K562 (cell line): ENCODE results near the gene SMG9. TPM values are rescaled to one million over a fixed set of nuclear protein-coding genes. Genes with fewer than 3 reads are reported as not detected.
A peak's percentile ranks its signal among the peaks of the same experiment; 100 is the strongest.

Source experiments
- ATAC-seq: fragments of 200-7000 bp; cut with Tn5 transposase; 3 replicates; pipeline ENCODE4 v1.9.1; 2020; ENCODE audit warnings: moderate library complexity
- BruUV-seq: library from RNA; stranded (reverse); fragments of 400-500 nt; replicated peaks from 2 replicates; lab custom pipeline; 2021; lab: Mats Ljungman, UMichigan
- CTCF ChIA-PET: fragments of 300-600 bp; formaldehyde crosslinking; extraction: SDS; loops from one replicate; lab custom pipeline; 2021; ENCODE audit warnings: low intra/inter-chr PET ratio; lab: Yijun Ruan, JAX
- POLR2A ChIA-PET: fragments of 300-600, 350-650 bp; sonication (Branson Sonifier 250); formaldehyde crosslinking; extraction: SDS; loops from one replicate; lab custom pipeline; 2021; ENCODE audit warnings: antibody characterized with exemption, inconsistent platforms; lab: Yijun Ruan, JAX
- DNase-seq, 4 experiments: peaks; one replicate each; pipeline versions ENCODE4 v3.0.0 to v3.0.0-alpha.2; 2011 to 2018; ENCODE audit warnings: low spot score in 3 of 4, mixed read lengths in 3 of 4; ENCODE audit errors: extremely low read depth in 1 of 4
- FAIRE-seq: peaks from 2 replicates; lab custom pipeline; 2011; peaks lifted over from hg19 to GRCh38; lab: Jason Lieb, UNC
- H2AFZ ChIP-seq: 2 replicates; pipeline ENCODE4 v1.6.0; 2011; ENCODE audit warnings: low read depth, low read length, control low read depth, inconsistent platforms
- H3K27ac ChIP-seq: fragments of 200-600 bp; 3 replicates; pipeline ENCODE4 v1.8.0; 2011; ENCODE audit warnings: low read depth, mild to moderate bottlenecking, control low read depth, inconsistent platforms, low read length, moderate library complexity, mixed read lengths; ENCODE audit errors: extremely low read depth
- H3K27me3 ChIP-seq, 2 experiments: fragments of 300-600 bp in 1 of 2; 2 replicates in 1 of 2; 3 replicates in 1 of 2; pipeline versions ENCODE4 v1.6.0 to v1.8.0; 2011; ENCODE audit warnings: inconsistent platforms in 2 of 2, low read length in 2 of 2, mild to moderate bottlenecking in 1 of 2, mixed read lengths in 1 of 2, moderate library complexity in 1 of 2; ENCODE audit not compliant: control insufficient read depth in 2 of 2, insufficient read depth in 2 of 2
- H3K36me3 ChIP-seq: fragments of 300-600 bp; 3 replicates; pipeline ENCODE4 v1.8.0; 2011; ENCODE audit warnings: mild to moderate bottlenecking, low read length, inconsistent platforms; ENCODE audit not compliant: control insufficient read depth, insufficient read depth
- H3K4me1 ChIP-seq, 2 experiments: fragments of 200-600 bp in 1 of 2; replicated peaks in 1 of 2; 2 replicates in 1 of 2; 3 replicates in 1 of 2; pipeline versions ENCODE4 v1.5.1 to v1.8.0; 2011; ENCODE audit warnings: inconsistent platforms in 2 of 2, low read length in 2 of 2, mild to moderate bottlenecking in 1 of 2, mixed read lengths in 1 of 2, moderate library complexity in 1 of 2; ENCODE audit not compliant: control insufficient read depth in 2 of 2, insufficient read depth in 2 of 2
- H3K4me2 ChIP-seq: 2 replicates; pipeline ENCODE4 v1.6.1; 2011; ENCODE audit warnings: low read length, control low read depth, inconsistent platforms, mixed read lengths; ENCODE audit not compliant: insufficient read depth
- H3K4me3 ChIP-seq: fragments of 200-600 bp; sonication (generic), shearing (Covaris generic); 2 replicates; pipeline ENCODE4 v1.5.1; 2016; ENCODE audit warnings: control low read depth, inconsistent platforms
- H3K79me2 ChIP-seq: fragments of 200-600 bp; 3 replicates; pipeline ENCODE4 v1.8.0; 2011; ENCODE audit warnings: low read length, inconsistent platforms; ENCODE audit not compliant: control insufficient read depth, insufficient read depth
- H3K9ac ChIP-seq, 2 experiments: 2 replicates each; pipeline versions ENCODE4 v1.6.0 to v1.6.1; 2011; ENCODE audit warnings: low read depth in 2 of 2, low read length in 2 of 2, control low read depth in 1 of 2, inconsistent platforms in 1 of 2, mild to moderate bottlenecking in 1 of 2, mixed read lengths in 1 of 2; ENCODE audit not compliant: insufficient read depth in 1 of 2
- H3K9me1 ChIP-seq: one replicate; pipeline ENCODE4 v1.6.0; 2011; ENCODE audit warnings: inconsistent platforms, mild to moderate bottlenecking, low read length, moderate library complexity; ENCODE audit not compliant: control insufficient read depth, insufficient read depth
- H3K9me3 ChIP-seq: replicated peaks from 2 replicates; pipeline ENCODE4 v1.5.1; 2011; ENCODE audit warnings: low read depth, low read length, inconsistent platforms; ENCODE audit not compliant: control insufficient read depth, insufficient read depth
- H4K20me1 ChIP-seq: replicated peaks from 2 replicates; pipeline ENCODE4 v1.6.1; 2011; ENCODE audit warnings: low read length, inconsistent platforms, mixed read lengths; ENCODE audit not compliant: control insufficient read depth, insufficient read depth
- CBFA2T3 ChIP-seq: fragments of 450-650 bp; IDR thresholded peaks from 2 replicates; pipeline ENCODE4 v1.6.1; 2017
- CEBPG ChIP-seq, 3 experiments: fragments of 200-800 bp in 1 of 3; sonication (Bioruptor generic) in 1 of 3; sonication (generic) in 1 of 3; formaldehyde crosslinking in 1 of 3; IDR thresholded peaks in 2 of 3; conservative IDR thresholded peaks in 1 of 3; 2 replicates each; pipeline versions ENCODE4 v1.6.1 to v1.8.0; 2016 to 2022; ENCODE audit warnings: missing compliant biosample characterization in 2 of 3, missing genetic modification characterization in 2 of 3, mild to moderate bottlenecking in 1 of 3, missing genetic modification reagents in 1 of 3
- ETV1 ChIP-seq: fragments of 450-650 bp; conservative IDR thresholded peaks from 2 replicates; pipeline ENCODE4 v1.6.1; 2016; ENCODE audit warnings: missing genetic modification characterization, control low read depth, low read depth, missing compliant biosample characterization
- HDAC6 ChIP-seq: IDR thresholded peaks from 2 replicates; pipeline ENCODE4 v1.6.1; 2012; ENCODE audit warnings: low read depth, mild to moderate bottlenecking, control low read depth, inconsistent platforms, low read length, moderate library complexity
- HDGF ChIP-seq: fragments of 450-650 bp; IDR thresholded peaks from 2 replicates; pipeline ENCODE4 v1.6.1; 2016
- HNRNPL ChIP-seq: fragments of 200-400 bp; formaldehyde crosslinking; IDR thresholded peaks from 2 replicates; pipeline ENCODE4 v1.6.1; 2017; ENCODE audit warnings: low read depth, mild to moderate bottlenecking, low read length
- L3MBTL2 ChIP-seq: fragments of 450-650 bp; IDR thresholded peaks from 2 replicates; pipeline ENCODE4 v1.6.1; 2016; ENCODE audit warnings: mild to moderate bottlenecking, moderate library complexity
- MTF1 ChIP-seq: fragments of 250-450 bp; sonication (Bioruptor Pico); IDR thresholded peaks from 2 replicates; pipeline ENCODE4 v1.9.0; 2021; ENCODE audit warnings: moderate library complexity, mild to moderate bottlenecking, inconsistent platforms, borderline replicate concordance
- OTX1 ChIP-seq: fragments of 450-650 bp; formaldehyde crosslinking; IDR thresholded peaks from 2 replicates; pipeline ENCODE4 v1.4.0; 2022; ENCODE audit warnings: mild to moderate bottlenecking
- PHF20 ChIP-seq: fragments of 450-650 bp; IDR thresholded peaks from 2 replicates; pipeline ENCODE4 v1.6.1; 2018; ENCODE audit not compliant: partially characterized antibody
- POLR2B ChIP-seq: fragments of 450-650 bp; IDR thresholded peaks from 2 replicates; pipeline ENCODE4 v1.6.1; 2018; ENCODE audit warnings: low read depth; ENCODE audit not compliant: partially characterized antibody
- POLR3A ChIP-seq: IDR thresholded peaks from 2 replicates; pipeline ENCODE4 v1.6.1; 2011; ENCODE audit warnings: borderline replicate concordance, mild to moderate bottlenecking, moderate library complexity; ENCODE audit not compliant: insufficient read length, insufficient read depth; ENCODE audit errors: extremely low read depth
- PTTG1 ChIP-seq: fragments of 450-650 bp; IDR thresholded peaks from 2 replicates; pipeline ENCODE4 v1.6.1; 2016; ENCODE audit warnings: low read depth, mild to moderate bottlenecking, missing genetic modification characterization, missing compliant biosample characterization
- SIN3B ChIP-seq: fragments of 450-650 bp; IDR thresholded peaks from 2 replicates; pipeline ENCODE4 v1.6.1; 2017; ENCODE audit warnings: low read depth, mild to moderate bottlenecking, moderate library complexity
- TBP ChIP-seq: optimal IDR thresholded peaks from 2 replicates; pipeline ENCODE3; 2011; ENCODE audit warnings: low read depth, low read length, improper control_type of control experiment
- ZBTB9 ChIP-seq: fragments of 450-650 bp; formaldehyde crosslinking; IDR thresholded peaks from 2 replicates; pipeline ENCODE4 v1.4.0; 2020; ENCODE audit warnings: mild to moderate bottlenecking, moderate library complexity
- ZNF134 ChIP-seq: fragments of 250-450 bp; sonication (Bioruptor Pico); conservative IDR thresholded peaks from 2 replicates; pipeline ENCODE4 v1.4.0; 2020
- ZNF197 ChIP-seq: fragments of 200-800 bp; sonication (Bioruptor generic); IDR thresholded peaks from 2 replicates; pipeline ENCODE4 v1.6.1; 2016; ENCODE audit warnings: low read depth, missing genetic modification characterization, missing compliant biosample characterization
- ZNF263 ChIP-seq: sonication (generic); formaldehyde crosslinking; IDR thresholded peaks from 2 replicates; pipeline ENCODE4 v1.8.0; 2022; ENCODE audit warnings: mild to moderate bottlenecking, missing genetic modification reagents, borderline replicate concordance
- ZNF311 ChIP-seq: fragments of 250-450 bp; sonication (Bioruptor Pico); IDR thresholded peaks from 2 replicates; pipeline ENCODE4 v1.4.0; 2020; ENCODE audit warnings: mild to moderate bottlenecking, moderate library complexity
- ZNF551 ChIP-seq: fragments of 250-450 bp; sonication (Bioruptor Pico); IDR thresholded peaks from 2 replicates; pipeline ENCODE4 v1.5.0; 2021; ENCODE audit warnings: mild to moderate bottlenecking, moderate library complexity
- WGBS: fragments of 100-300 bp; shearing (Covaris generic); methylation state at CpG from one replicate; pipeline ENCODE4 v1.1.6; 2016; ENCODE audit warnings: low coverage, mixed read lengths; ENCODE audit not compliant: insufficient coverage; ENCODE audit errors: missing lambda C conversion rate; 5-methylcytosine and 5-hydroxymethylcytosine counted together
- in situ Hi-C: fragments of 300-500 bp; cut with MboI; formaldehyde crosslinking; loops from 4 replicates; pipeline ENCODE4 v1.15.0; 2018; ENCODE audit warnings: inconsistent platforms, mixed read lengths
- intact Hi-C: fragments of 100-400 bp; cut with micrococcal nuclease; formaldehyde crosslinking; loops from 2 replicates; pipeline ENCODE4 v1.14.2; 2022
- polyA plus RNA-seq, 8 experiments: library from polyadenylated mRNA; depleted of rRNA in 4 of 8; stranded (reverse) in 5 of 8; unstranded in 3 of 8; fragments of >200 nt; fragmentation: Nextera tagmentation in 2 of 8; fragmentation: Illumina TruSeq in 1 of 8; extraction: Ambion mirVana in 2 of 8; extraction: Trizol in 1 of 8; gene quantifications; 2 replicates each; pipeline versions ENCODE4 v1.2.1 to v1.2.3, GENCODE V29; 2011 to 2014; ENCODE audit warnings: inconsistent platforms in 1 of 8, missing spikeins in 1 of 8
- total RNA-seq, 7 experiments: library from RNA; depleted of rRNA in 6 of 7; stranded (reverse); fragments of >200 nt in 6 of 7; fragmentation: Illumina TruSeq in 2 of 7; extraction: Trizol in 2 of 7; gene quantifications; 2 replicates each; pipeline versions ENCODE4 v1.2.1 to v1.2.3, GENCODE V29; 2011 to 2021; ENCODE audit warnings: low replicate concordance in 1 of 7

Gene SMG9
- total and polyA plus RNA-seq, 9 of the 15 experiments (the other 6 are each of a cell fraction or from before 2014, with no cell fraction given), result 1.7 to 79.7 (median 40.2) TPM

GRCh38 chr19:43778651-43779050, 23.9 kb upstream of the SMG9 start:
- in situ Hi-C loops, result no loop called here
- WGBS, result 89% methylated on average over 1 of the region's 1 CpG

GRCh38 chr19:43777163-43777695, 22.5 kb upstream of the SMG9 start:
- Histone ChIP-seq H3K9ac (peak overlapping the region; percentile 75 to 89), H3K9me3 (no peaks in the 10 kb centered on the region), H3K9me1 (no peaks in the 10 kb centered on the region), H3K79me2 (peaks cover 87% of the 10 kb centered on the region), H3K4me2 (peak overlapping the region; percentile 67), H4K20me1 (no peaks in the 10 kb centered on the region), H3K27ac (peak overlapping the region; percentile 95), H2AFZ (0 out of 2 replicates have a peak overlapping the region, but pooled peaks have one; percentile 56), H3K27me3 (no peaks in the 10 kb centered on the region), H3K36me3 (peaks cover 11% of the 10 kb centered on the region), H3K4me3 (peak overlapping the region; percentile 8; the same call in 1 of the 2 replicates), H3K4me1 (peaks cover 83 to 92% of the 10 kb centered on the region in 2 experiments)
- ATAC-seq, result peak; percentile 1; the same call in 1 of the 3 replicates
- in situ Hi-C loops (no loop called here), intact Hi-C loops (no loop called here)
- peak in 3 of 4 experiments; percentile 39 to 79 (median 78) for DNase-seq
- 0% methylated on average over 4 of the region's 4 CpGs for WGBS
- CTCF ChIA-PET, result interaction anchor here (0.7 kb wide), 1 partner anchor 32 kb away, joined by 5 read pairs; no protein-coding TSS in a partner anchor
- POLR2A ChIA-PET, result interaction anchor here (0.8 to 9.9 kb wide), 4 partner anchors 9 to 23 kb away, joined by 4 to 71 read pairs (median 18); partner anchors contain the start of gene SMG9
- no TSS peak for BruUV-seq
- no peak for FAIRE-seq
- TF ChIP-seq ZNF134 (CRISPR knock-in tag) (no peak), PTTG1 (no peak), CEBPG (CRISPR knock-in tag; IDR thresholded peaks at IDR 0.05) (no peak), CEBPG (tag; conservative IDR thresholded peaks at IDR 0.05 in 1 of 2, IDR thresholded peaks at IDR 0.05 in 1 of 2) (no peak), ZBTB9 (CRISPR knock-in tag) (no peak), POLR2B (no peak), OTX1 (CRISPR knock-in tag) (no peak), PHF20 (no peak), SIN3B (no peak), ZNF551 (CRISPR knock-in tag) (no peak), ZNF263 (CRISPR knock-in tag) (no peak), HNRNPL (no peak)

More at GRCh38 chr19:43778651-43779050, 23.9 kb upstream of the SMG9 start:
- TF ChIP-seq ETV1 (tag) (no peak), MTF1 (no peak), TBP (peak; percentile 61), ZNF197 (CRISPR knock-in tag) (no peak), HDGF (no peak), POLR3A (peak; percentile 51), HDAC6 (no peak), L3MBTL2 (no peak), ZNF311 (CRISPR knock-in tag) (no peak), CBFA2T3 (peak; percentile 7; the same call in 1 of the 2 replicates)
- H3K4me2 ChIP-seq, result peak overlapping the region; percentile 72
- no peaks in the 10 kb centered on the region for H3K9me3 ChIP-seq
- H3K4me1 ChIP-seq, result peaks cover 80 to 99% of the 10 kb centered on the region in 2 experiments
- no peaks in the 10 kb centered on the region for H4K20me1 ChIP-seq
- H3K36me3 ChIP-seq, result peaks cover 5% of the 10 kb centered on the region
- no TSS peak for BruUV-seq
- H3K79me2 ChIP-seq, result peaks cover 77% of the 10 kb centered on the region
- ChIA-PET POLR2A (interaction anchor here (1.1 to 9.9 kb wide), 3 partner anchors 8 to 25 kb away, joined by 3 to 71 read pairs (median 4); partner anchors contain the start of gene SMG9), CTCF (no interaction called here)
- no peak overlapping the region for H2AFZ ChIP-seq
- DNase-seq (no peak), FAIRE-seq (no peak), ATAC-seq (no peak)
- H3K27ac ChIP-seq, result peak overlapping the region; percentile 83; the same call in 2 of the 3 replicates
- no peaks in the 10 kb centered on the region for H3K9me1 ChIP-seq
- intact Hi-C loops, result no loop called here
- peak overlapping the region in 1 of 2 experiments; percentile 52; a peak in 3 of 4 replicates for H3K9ac ChIP-seq
- H3K27me3 ChIP-seq, result no peaks in the 10 kb centered on the region
- peak overlapping the region; percentile 47; the same call in 1 of the 2 replicates for H3K4me3 ChIP-seq
